MM.1S (cell line): ENCODE data around the gene R3HDM2.

Experiments
- DNase-seq: peaks from one replicate; pipeline ENCODE4 v3.0.0-alpha.2; 2015
- H2AFZ ChIP-seq: fragments of 300-600 bp; sonication (generic); 2 replicates; pipeline ENCODE4 v1.6.0; 2016; ENCODE audit warnings: antibody characterized with exemption, low read length
- H3F3A ChIP-seq: fragments of 300-600 bp; sonication (generic); 2 replicates; pipeline ENCODE4 v1.6.1; 2016; ENCODE audit warnings: mild to moderate bottlenecking, antibody characterized with exemption, low read length, moderate library complexity, mixed read lengths; ENCODE audit not compliant: insufficient read depth
- H3K27ac ChIP-seq: fragments of 300-600 bp; sonication (generic); 2 replicates; pipeline ENCODE4 v1.5.1; 2016; ENCODE audit warnings: mild to moderate bottlenecking, low read length
- H3K27me3 ChIP-seq: fragments of 300-600 bp; sonication (generic); replicated peaks from 2 replicates; pipeline ENCODE4 v1.6.0; 2016; ENCODE audit warnings: low read length; ENCODE audit not compliant: insufficient read depth
- H3K36me3 ChIP-seq: fragments of 300-600 bp; sonication (generic); replicated peaks from 2 replicates; pipeline ENCODE4 v1.6.1; 2016; ENCODE audit warnings: mild to moderate bottlenecking, low read length, mixed read lengths; ENCODE audit not compliant: insufficient read depth
- H3K4me1 ChIP-seq: fragments of 300-600 bp; sonication (generic); 2 replicates; pipeline ENCODE4 v1.6.1; 2016; ENCODE audit warnings: low read length, mixed read lengths
- H3K4me2 ChIP-seq: fragments of 300-600 bp; sonication (generic); 2 replicates; pipeline ENCODE4 v1.6.0; 2016; ENCODE audit warnings: low read depth, low read length
- H3K4me3 ChIP-seq: fragments of 300-600 bp; sonication (generic); 2 replicates; pipeline ENCODE4 v1.5.1; 2016; ENCODE audit warnings: low read length, mixed read lengths
- H3K79me2 ChIP-seq: fragments of 300-600 bp; sonication (generic); 2 replicates; pipeline ENCODE4 v1.6.1; 2016; ENCODE audit warnings: mixed run types, low read length, mixed read lengths
- H3K9ac ChIP-seq: fragments of 300-600 bp; sonication (generic); 2 replicates; pipeline ENCODE4 v1.6.1; 2016; ENCODE audit warnings: low read length, mixed read lengths
- H3K9me2 ChIP-seq: fragments of 300-600 bp; sonication (generic); replicated peaks from 2 replicates; pipeline ENCODE4 v1.6.1; 2016; ENCODE audit warnings: mild to moderate bottlenecking, low read length, mixed read lengths; ENCODE audit not compliant: insufficient read depth
- H3K9me3 ChIP-seq: fragments of 300-600 bp; sonication (generic); replicated peaks from 2 replicates; pipeline ENCODE4 v1.6.1; 2016; ENCODE audit warnings: mild to moderate bottlenecking, low read length, mixed read lengths; ENCODE audit not compliant: insufficient read depth
- H4K20me1 ChIP-seq: fragments of 300-600 bp; sonication (generic); 2 replicates; pipeline ENCODE4 v1.6.1; 2016; ENCODE audit warnings: mild to moderate bottlenecking, low read length, moderate library complexity, mixed read lengths; ENCODE audit not compliant: insufficient read depth
- CTCF ChIP-seq: fragments of 300-600 bp; sonication (generic); IDR thresholded peaks from 2 replicates; pipeline ENCODE4 v1.5.1; 2016; ENCODE audit warnings: antibody characterized with exemption, low read length, mixed read lengths
- EZH2 ChIP-seq: fragments of 300-600 bp; sonication (generic); optimal IDR thresholded peaks from 2 replicates; pipeline ENCODE3; 2017; ENCODE audit warnings: low read depth, mild to moderate bottlenecking, antibody characterized with exemption, low read length, mixed read lengths
- EZH2phosphoT487 ChIP-seq: fragments of 300-600 bp; sonication (generic); IDR thresholded peaks from 2 replicates; pipeline ENCODE4 v1.6.1; 2018; ENCODE audit warnings: antibody characterized with exemption, low read length

R3HDM2 gene

GRCh38 chr12:57213763-57214397 lies 217.0 kb downstream of the R3HDM2 start:
- H3K9me2 ChIP-seq = no peaks in the 10 kb centered on the region
- 0 out of 2 replicates have a peak, but pooled peaks cover 4% of the 10 kb centered on the region for H4K20me1 ChIP-seq
- H3K27me3 ChIP-seq = peaks cover 92% of the 10 kb centered on the region
- H3K4me1 ChIP-seq = peaks cover 17% of the 10 kb centered on the region
- no peak overlapping the region for H3K27ac ChIP-seq
- no peak for DNase-seq
- H2AFZ ChIP-seq = no peak overlapping the region
- no peaks in the 10 kb centered on the region for H3K79me2 ChIP-seq
- H3K9me3 ChIP-seq = no peaks in the 10 kb centered on the region
- H3K4me2 ChIP-seq = peak overlapping the region; percentile 33; the same call in 1 of the 2 replicates
- no peak overlapping the region for H3K9ac ChIP-seq
- peaks cover 10% of the 10 kb centered on the region for H3F3A ChIP-seq
- TF ChIP-seq EZH2phosphoT487 (no peak), CTCF (no peak), EZH2 (no peak)
- no peak overlapping the region for H3K4me3 ChIP-seq
- H3K36me3 ChIP-seq = no peaks in the 10 kb centered on the region

GRCh38 chr12:57213058-57213715 lies 217.7 kb downstream of the R3HDM2 start:
- H3K36me3 ChIP-seq = no peaks in the 10 kb centered on the region
- no peak overlapping the region for H3K27ac ChIP-seq
- H3K4me2 ChIP-seq = peak overlapping the region; percentile 33; the same call in 1 of the 2 replicates
- no peaks in the 10 kb centered on the region for H3K9me2 ChIP-seq
- TF ChIP-seq EZH2 (no peak), CTCF (peak; percentile 81)
- peaks cover 92% of the 10 kb centered on the region for H3K27me3 ChIP-seq
- H3K79me2 ChIP-seq = no peaks in the 10 kb centered on the region
- H3K9me3 ChIP-seq = no peaks in the 10 kb centered on the region
- no peak overlapping the region for H3K9ac ChIP-seq
- H2AFZ ChIP-seq = no peak overlapping the region
- no peak overlapping the region for H3K4me3 ChIP-seq
- H4K20me1 ChIP-seq = 0 out of 2 replicates have a peak, but pooled peaks cover 4% of the 10 kb centered on the region
- peak; percentile 68 for DNase-seq
- H3K4me1 ChIP-seq = peaks cover 17% of the 10 kb centered on the region
- H3F3A ChIP-seq = peaks cover 10% of the 10 kb centered on the region

- Histone ChIP-seq H3K4me2 (no peak overlapping the region), H3K9ac (no peak overlapping the region), H3K4me3 (no peak overlapping the region), H2AFZ (no peak overlapping the region), H3K4me1 (peaks cover 17% of the 10 kb centered on the region), H3K27ac (no peak overlapping the region), H4K20me1 (0 out of 2 replicates have a peak, but pooled peaks cover 4% of the 10 kb centered on the region), H3K9me2 (no peaks in the 10 kb centered on the region), H3F3A (peaks cover 10% of the 10 kb centered on the region), H3K9me3 (no peaks in the 10 kb centered on the region), H3K27me3 (peaks cover 92% of the 10 kb centered on the region), H3K36me3 (no peaks in the 10 kb centered on the region), H3K79me2 (no peaks in the 10 kb centered on the region)
- no peak for TF ChIP-seq EZH2phosphoT487
- no peak for TF ChIP-seq EZH2
- DNase-seq = no peak
These were observed 218.2 kb downstream of the R3HDM2 start for GRCh38 chr12:57212701-57213057.
